Activated naive CD4-positive, alpha-beta T cell (primary cell): ENCODE data around the gene UXT.
"Not testable (repeated sequence)": the region's sequence is repeated elsewhere in the genome, so short reads cannot be mapped to it uniquely, and the experiment has no call there.

ENCODE experiments used
- DNase-seq, 4 experiments: peaks; one replicate each; lab custom pipeline; 2025; lab: John Stamatoyannopoulos, UW

Gene UXT, protein sequence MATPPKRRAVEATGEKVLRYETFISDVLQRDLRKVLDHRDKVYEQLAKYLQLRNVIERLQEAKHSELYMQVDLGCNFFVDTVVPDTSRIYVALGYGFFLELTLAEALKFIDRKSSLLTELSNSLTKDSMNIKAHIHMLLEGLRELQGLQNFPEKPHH

DNA sequence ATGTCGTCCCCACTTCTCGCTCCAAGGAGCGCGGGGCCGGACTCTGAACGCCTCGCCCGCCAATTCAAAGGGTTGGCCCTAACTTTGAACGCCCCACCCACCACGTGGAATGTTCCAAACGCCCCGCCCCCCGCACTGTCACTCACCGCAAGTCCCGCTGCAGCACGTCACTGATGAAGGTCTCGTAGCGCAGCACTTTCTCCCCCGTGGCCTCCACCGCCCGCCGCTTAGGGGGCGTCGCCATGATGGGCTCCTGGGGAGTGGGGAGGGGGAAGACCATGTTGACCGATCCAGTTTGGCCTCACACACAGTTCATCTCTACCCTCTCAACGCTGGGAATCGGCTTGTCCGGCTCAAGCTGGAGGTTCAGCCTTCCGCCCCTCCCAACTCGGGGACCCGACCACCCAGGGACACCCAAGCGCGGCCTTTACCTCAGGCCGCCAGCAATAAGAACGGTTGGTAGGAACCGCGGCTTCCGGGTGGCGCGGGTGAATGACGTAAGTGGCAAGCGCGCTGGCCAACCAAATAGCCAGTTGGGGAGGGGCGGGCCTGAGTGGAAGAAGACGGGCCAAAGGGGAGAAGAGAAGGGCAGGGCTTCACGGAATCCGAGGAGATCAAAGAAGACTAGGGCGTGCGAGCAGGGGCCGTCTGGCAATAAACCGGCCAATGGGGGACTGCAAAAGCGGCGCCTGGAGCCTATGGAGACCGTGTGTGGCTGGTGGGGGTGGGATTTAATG is at the start of gene UXT:
Gene UXT (minus strand): TSS at position 497 of the 737 bp plus-strand sequence. CDS start 253 bp downstream, at position 244.
- DNase-seq, result peak; percentile 67 to 82 (median 78)

DNA sequence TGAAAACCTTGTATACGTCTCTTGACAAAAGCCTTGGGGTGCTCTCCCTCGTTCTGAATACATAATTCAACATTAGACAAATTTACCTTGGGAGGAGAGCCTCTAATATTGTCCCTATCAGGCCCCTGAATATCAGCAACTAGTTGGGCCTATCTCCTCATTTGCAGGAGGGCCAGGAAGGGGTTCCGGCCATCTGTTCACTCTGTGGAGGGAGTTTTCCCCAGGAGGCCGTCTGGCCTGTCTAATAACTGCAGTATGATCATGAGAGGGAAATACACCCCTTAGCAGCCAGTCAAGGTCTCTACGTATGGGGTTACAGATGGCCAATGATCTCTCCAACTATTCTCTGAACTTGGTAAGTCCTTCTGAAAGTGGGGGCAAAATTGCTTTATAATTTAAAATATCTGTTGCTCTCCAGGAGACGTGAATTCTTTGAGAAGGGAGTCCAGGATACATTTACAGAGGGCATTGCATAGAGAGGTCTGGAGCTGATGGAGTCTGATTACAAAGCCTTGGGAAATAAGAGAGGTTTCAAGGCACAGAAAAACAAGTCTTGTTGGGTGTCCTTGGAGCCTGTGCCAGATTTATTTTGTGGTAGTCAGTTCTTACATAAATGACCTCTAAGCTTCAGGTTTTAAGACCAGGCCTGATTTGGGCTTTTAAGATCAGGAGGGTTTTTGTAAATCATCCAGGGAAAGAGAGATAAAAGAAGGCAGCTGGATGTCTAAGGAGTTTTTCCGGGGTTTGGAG is 48.2 kb upstream of the UXT start:
- DNase-seq, result no peak

DNA sequence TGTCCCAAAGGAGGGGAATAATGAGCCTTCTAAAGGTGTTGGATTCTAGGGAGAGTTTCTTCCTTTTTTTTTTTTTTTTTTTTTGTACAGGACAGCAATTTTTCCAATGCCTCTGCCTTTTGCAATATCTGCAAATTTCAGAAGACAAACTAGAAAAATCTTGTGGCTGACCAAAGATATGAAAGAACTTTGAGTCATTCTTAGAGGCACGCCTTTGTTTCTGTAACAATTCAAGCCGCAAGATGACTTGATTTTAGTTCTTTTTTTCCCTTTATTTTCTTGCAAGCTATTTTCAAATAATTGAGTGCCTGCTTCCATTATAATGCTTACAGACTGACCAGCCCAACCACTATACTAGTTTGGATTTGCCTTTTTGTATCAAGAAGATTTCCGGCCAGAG is 47.6 kb upstream of the UXT start:
- no peak for DNase-seq

DNA sequence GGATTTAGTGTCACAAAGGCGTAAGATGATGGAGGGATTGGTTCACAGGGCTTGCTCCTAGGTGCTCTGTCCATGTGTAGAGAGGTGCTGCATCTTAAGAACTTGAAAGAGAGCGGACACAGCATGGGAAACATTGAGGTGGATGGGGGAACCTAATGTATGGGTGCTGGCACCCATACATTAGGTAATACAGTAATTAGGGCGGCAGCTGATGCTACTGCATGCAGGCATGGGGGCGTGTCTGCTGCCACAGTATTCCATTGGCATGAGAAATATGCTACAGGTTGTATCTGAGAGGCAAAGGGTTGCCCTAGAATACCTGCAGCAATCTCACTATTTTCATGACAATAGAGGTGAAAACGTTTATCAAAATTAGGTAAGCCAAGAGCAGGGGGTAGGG is 45.8 kb upstream of the UXT start:
- no peak for DNase-seq

DNA sequence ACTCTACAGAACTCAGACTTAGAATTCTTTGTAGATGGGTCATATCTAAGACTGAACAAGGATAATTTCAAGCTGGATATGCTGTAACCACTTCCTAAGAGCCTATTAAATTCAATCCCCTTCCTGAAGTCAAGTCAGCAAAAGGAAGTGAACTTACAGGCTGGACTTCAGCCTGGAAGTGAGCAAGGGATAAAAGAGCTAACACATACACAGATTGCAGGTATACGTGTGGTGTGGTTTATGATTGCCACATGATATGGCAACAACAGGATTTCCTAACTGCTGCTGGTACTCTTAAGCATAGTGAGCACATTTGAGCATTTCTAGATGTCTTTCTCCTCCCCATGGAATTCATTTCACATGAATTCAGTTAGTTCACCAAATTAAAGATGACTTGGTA is 38.2 kb upstream of the UXT start:
- DNase-seq, result no peak

DNA sequence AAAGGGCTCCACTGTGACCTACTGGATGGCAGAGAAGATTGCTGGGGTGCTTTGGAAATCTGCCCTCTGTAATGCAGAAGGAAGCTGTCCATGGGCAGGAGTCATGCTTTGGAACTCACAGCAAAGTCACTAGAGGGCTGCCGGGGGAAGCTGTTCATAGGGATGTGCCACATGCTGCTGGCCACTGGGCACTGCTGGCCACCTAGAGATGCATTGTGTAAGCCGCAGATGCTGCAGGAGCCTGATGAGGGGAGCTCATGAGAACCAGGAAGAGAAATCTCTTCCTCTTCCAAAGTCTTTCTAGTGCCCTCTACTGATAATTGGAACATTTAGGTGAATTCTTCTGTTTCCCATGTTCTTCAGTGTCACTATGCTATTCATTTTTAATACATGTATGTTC is 31.2 kb upstream of the UXT start:
- no peak for DNase-seq

DNA sequence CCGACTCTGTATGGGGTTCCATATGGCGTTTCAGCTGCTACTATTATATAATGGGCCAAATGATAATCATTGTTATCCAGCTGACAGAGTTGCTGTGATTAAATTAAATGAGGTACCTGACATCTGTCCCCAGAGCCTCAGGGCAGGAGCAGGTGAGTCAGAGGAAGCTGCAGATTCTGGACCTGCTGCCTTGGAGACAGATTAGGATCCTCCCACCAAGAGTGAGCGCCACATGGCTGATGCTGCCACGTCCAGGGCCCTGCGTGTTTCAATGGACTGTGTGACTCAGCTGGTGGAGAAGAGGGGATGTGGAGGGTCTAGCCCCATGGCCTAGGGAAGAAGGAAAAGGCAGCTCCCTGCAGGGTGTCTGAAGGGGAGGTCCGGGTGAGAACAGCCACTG is 28.3 kb upstream of the UXT start:
- DNase-seq, result no peak

DNA sequence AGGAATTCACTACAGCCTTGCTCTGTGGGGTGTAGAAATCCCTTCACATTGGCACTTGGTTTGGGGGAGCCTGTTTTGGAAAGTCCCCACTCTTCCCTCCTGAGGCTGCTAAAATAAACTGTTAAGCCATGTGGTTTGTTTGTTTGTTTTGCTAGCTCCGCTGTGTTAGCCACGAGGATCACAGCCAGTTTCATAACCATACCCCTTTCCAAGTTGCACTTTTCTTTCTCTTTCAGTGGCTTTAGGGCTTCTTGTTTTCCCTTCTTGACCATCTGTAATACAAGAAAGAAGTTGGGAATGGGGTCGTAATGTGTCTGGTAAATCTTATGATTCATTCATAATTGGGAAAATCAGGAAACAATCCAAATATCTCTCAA is 24.8 kb upstream of the UXT start:
- DNase-seq, result no peak

DNA sequence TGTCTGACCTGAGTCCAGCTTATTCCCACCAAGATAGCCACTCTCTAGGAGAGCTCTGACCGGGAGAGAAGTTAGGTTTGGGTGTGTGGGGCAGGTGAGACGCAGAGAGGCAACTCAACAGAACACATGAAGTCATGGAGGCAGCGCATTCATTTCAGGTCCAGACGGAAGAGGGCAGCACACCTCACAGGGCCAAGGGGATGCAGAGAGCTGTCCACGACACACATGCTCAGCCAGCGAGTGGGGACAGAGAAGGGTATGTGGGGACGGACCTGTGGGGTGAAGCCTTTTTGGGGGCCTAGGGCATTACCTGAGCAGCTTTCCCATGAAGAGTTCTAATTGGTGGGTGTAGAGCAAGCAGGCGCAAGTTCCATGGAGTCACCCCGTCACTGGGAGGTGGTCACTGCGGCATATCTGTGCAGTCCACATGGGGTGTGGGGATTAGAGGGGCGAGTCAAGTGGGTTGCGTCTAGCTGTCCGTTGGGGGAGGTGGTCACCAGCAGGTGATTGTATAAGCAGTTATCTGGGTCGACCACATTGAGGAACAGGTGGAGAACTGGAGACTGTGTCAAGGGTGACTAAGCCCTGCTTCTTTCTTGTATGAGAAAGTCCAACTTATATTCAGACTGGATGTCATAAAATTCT is 24.3 kb upstream of the UXT start:
- no peak for DNase-seq

DNA sequence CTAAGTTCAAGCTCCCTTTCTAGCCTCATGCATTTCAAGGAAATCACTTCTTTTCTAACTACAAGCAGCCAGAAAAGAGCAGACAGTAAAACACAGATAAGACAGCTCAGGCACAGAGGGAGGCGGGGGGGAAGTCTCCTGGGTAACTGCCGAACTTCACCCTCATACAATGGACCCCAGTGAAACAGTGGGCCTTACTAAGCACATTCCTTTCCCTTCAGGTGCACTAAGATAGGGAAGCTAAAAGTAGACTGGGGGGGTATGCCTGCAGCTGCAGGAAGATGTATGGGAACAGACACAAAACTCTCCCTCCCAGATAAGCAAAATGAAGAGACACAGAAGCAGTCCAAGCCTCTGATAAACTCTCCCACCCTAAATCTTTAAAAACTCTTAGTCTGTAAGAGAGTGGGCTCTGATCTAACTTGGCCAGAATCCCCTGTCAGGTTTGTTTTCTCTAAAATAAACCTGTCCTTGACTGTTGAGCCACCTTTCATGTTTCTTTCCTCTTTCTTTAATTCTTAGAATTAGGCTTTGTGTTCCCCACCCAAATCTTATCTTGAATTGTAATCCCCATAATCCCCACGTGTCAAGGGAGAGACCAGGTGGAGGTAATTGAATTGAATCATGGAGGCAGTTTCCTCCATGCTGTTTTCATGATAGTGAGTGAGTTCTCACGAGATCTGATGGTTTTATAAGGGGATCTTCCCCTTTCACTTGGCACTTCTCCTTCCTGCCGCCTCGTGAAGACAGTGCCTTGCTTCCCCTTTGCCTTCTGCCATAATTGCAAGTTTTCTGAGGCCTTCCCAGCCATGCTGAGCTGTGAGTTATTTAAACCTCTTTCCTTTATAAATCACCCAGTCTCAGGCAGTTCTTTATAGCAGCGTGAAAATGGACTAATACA is 17.2 kb upstream of the UXT start:
- DNase-seq, result not testable (repeated sequence)

DNA sequence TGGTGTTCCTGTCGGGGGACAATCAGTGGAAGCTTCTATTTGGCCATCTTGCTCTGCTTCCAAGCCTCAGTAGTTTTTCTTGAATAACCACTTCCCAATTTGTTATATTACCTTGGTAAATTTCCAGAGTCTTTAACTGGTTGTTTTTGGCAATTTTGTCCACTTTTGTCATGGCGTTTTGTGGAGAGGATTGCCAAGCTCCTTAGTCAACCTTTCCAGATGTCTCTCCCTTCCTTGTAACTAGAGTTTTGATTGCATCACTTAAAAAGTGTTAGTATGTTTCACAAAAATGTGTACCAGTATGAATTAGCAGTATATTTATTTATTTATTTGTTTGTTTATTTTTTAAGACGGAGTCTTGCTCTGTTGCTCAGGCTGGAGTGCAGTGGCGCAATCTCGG is 15.8 kb upstream of the UXT start:
- no peak for DNase-seq

DNA sequence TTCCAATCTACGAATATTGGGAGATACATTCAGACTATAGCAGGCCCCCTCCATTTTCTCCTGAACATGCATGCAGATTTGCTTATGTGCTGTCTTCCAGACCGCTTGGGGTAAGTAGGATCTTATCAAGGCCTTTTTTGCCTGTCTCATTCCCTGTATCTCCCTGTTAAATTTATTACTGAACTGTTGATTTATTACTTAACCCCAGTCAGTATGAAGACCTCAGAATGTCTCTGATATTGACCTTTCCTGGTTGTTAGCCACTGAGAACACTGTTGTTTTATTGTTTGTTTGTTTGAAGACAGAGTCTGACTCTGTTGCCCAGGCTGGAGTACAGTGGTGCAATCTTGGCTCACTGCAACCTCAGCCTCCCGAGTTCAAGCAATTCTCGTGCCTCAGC is 6.8 kb upstream of the UXT start:
- DNase-seq, result not testable (repeated sequence)

DNA sequence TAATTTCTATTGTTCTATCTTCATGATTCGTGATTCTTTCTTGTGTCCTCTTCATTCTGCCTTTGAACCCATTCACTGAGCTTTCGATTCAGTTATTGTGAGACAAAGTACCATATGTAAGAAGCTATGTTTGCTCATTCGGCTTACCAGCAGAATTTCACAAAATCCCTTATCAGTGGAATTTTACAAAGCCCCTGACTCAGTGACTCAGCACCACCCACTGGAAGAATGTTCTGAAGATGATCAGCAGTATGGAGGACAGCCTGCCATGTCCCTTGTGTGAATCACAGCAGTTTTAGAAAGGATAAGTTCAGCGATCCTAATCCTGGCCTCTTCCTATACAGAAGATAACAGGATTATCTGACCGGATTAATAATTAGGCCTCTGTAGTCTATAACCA is 5.8 kb upstream of the UXT start:
- no peak for DNase-seq

DNA sequence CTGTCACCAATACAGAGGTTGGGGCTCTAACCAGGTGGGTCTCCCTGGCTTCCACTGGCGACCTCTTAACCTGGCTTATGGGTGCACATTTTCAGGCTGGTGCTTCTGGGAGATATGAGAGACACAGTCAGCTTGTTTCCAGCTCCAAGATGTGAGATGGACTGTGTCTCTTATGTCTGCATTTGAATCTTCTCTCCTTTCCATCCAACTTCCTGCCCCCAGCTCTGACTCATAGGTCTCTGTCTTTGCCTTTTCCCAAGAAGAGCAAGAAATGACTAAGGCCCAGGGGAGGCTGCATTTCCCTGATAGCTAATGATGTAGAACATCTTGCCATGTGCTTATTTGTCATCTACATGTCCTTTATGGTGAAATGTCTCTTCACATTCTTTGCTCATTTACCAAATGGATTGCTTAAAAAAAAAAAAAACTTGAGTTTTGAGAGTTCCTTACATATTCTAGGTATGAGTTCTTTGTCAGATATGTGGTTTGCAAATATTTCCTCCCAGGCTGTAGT is 3.2 kb upstream of the UXT start:
- no peak for DNase-seq

DNA sequence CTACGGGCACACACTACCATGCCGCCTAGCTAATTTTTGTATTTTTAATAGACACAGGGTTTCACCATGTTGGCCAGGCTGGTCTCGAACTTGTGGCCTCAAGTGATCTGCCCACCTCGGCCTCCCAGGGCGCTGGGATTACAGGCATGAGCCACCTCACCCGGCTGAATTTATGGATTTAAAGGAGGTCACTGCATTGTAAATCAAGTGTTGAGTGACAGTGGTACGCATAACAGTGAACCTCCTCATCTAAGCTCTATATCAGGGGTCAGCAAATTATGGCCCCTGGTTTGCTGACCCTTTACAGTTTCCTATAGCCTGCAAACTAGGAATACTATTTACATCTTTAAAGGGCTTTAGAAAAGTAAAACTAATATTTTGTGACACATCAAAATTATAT is 2.6 kb upstream of the UXT start:
- no peak for DNase-seq

DNA sequence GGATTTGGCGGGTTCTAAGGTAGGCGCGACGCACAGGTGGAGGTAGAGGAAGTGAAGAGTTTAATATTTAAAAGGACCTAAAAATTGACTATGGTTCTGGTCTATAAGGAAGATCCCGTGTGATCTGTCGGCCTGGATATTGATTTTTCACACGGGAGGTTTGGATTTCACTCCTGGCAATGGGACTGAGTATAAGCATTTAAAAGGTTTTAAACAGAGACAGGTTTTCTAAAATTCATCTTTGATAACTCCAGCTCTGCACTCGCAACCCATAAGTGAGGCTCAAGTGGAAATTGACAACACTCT is 394 bp upstream of the UXT start:
- no peak for DNase-seq

DNA sequence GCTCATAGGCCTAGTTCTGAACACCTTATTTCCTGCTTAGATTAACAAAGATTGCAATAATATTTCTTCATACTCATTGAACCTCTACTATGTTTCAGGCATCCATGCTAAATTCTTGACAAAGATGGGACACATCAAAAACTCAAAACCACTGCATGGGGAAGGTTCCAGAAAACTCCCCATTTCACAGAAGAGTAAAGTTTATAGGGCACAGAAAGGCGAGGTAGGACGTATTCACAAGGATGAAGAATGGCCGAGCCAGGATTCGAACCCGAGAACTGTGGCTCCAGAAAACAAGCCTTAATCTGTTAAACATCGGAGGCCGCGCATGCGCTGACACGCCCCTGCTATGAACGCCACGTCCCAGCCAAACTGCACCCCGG is 688 bp downstream of the UXT start:
- DNase-seq, result no peak

DNA sequence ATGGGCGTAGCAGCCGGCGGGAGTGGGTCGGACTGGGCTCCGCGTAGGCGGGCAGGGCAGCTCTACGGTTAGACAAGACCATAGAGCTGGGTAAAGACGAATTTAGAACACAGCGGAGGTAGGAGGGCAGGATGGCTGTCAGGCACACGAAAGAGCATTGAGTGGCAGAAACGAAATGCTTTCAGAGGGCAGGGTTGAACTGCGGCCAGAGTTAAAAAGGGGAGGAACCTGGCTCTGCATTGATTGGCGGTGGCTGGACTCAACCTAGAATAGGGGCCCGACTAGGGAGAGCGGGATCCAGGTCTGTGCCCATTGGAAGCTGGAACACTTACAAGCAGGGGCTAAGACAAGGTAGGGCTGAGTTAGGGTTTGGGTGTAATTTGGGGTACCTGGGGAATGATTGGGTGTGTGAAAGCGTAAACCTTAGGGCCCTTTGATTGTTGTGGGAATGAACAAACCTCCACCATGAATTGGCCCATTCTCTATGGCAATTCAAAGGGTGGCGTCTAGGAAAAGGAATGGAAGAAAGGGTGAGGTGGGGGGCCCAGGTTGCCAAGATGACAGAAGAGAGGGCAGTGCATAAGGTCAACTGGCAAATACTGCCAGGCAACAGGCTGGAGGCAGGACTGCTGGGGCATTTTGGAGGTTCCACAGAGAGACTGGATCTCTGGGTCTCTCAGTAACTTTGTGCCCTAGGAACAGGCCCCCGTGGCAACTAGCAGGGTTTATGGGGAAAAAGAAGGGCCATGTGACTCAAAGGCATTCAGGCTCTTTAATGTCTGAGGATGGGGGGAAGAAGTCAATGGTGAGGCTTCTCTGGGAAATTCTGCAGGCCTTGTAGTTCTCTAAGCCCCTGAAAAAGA is 7.7 kb downstream of the UXT start:
- DNase-seq, result no peak

DNA sequence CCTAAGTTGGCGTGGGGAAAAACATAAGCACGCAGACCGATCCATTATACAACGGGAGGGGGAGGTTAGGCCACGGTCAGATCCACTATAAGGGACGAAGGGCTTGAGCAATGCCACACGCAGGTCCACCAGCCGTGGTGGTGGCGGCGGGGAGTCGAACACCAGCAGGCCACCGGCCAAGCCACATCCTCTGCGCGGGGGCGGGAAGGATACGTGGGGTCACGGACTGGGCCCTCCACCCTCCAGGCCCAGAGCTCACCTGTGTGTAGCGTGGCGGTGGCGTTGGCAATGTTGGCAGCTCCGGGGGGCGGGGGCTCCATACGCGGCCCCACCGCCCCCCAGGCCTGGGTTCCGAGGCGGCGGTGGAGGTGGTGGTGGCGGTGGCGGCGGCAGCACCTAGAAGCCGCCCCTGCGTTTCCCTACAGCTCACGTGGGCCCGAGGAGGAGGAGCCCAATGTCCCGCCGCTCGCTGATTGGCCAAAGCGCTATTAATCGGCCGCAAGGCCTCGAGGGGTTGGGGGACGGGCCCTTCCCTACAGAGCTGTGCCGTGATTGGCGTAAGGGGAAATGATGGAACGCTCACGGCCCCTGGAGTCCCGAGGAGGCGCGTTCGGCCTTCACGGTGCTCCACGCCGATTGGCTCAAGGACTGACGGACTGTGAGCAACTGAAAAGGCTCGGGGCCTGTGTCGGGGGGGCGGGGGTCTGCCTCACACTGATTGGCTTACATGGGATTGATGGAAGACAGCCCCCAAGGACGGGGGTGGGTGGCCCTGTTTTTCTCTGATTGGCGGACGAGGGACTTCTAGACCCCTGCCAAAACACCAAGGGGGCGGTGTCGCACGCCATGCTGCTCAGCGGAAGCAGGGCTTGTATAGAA is 8.6 kb downstream of the UXT start, which contains the start of gene ELK1:
Gene ELK1 (minus strand): TSS at position 400 of the 879 bp plus-strand sequence. CDS start 9,122 bp downstream, outside the sequence.
- DNase-seq, result peak; percentile 49 to 89 (median 68)

DNA sequence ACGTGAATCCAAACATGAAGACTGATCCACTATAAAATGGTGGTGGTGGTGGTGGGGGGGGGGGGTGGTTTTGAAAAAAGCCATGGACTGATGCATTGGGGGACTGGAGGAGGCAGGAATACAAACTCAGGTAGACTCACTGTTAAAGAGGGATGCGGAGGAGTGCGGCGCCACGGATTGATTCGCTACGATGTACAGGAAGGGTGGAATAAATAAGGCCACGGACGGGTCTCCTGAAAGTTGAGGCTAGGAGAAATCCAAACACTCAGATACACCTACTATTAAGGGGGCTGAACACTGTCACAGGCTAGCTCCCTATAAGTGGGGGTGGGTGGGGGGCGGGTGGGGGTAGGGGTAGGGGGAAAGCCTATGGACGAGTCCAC is 9.2 kb downstream of the UXT start:
- DNase-seq, result no peak
